ENCODE results near the gene ACTMAP.

DNA sequence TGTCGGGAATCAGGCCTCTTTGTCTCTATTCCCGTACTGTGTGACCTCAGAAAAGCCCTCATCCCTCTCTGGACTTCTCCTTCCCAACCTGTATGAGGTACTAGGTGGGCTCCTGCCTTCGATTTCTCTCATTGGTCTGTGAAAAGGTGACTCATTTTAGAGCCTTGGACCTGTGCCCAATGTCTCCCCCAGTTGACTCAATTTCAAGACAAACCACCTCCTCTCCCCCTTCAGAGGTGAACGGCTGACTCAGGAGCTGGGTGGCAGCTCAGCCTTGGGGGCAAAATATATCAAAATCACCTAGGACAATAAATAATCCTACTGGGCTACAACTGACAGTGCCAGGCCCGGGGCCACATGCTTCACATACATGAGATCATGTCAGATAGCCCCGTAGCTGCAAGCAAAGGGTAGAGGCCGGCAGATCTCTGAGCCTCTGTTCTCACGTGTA lies 34.2 kb downstream of the ACTMAP start:
- TF ChIP-seq, protein P1, sequence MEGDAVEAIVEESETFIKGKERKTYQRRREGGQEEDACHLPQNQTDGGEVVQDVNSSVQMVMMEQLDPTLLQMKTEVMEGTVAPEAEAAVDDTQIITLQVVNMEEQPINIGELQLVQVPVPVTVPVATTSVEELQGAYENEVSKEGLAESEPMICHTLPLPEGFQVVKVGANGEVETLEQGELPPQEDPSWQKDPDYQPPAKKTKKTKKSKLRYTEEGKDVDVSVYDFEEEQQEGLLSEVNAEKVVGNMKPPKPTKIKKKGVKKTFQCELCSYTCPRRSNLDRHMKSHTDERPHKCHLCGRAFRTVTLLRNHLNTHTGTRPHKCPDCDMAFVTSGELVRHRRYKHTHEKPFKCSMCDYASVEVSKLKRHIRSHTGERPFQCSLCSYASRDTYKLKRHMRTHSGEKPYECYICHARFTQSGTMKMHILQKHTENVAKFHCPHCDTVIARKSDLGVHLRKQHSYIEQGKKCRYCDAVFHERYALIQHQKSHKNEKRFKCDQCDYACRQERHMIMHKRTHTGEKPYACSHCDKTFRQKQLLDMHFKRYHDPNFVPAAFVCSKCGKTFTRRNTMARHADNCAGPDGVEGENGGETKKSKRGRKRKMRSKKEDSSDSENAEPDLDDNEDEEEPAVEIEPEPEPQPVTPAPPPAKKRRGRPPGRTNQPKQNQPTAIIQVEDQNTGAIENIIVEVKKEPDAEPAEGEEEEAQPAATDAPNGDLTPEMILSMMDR (IDR thresholded peaks at IDR 0.05), result no peak
- TF ChIP-seq CHD2 (IDR thresholded peaks at IDR 0.05; ENCODE audit: low read length, partially characterized antibody), result no peak
- TF ChIP-seq POLR2AphosphoS5 (IDR thresholded peaks at IDR 0.05; ENCODE audit: low read depth, low read length), result peak; percentile 69; the same call in 1 of the 2 replicates
- no peak for TF ChIP-seq GABPA (IDR thresholded peaks at IDR 0.05; ENCODE audit: low read depth)
- TF ChIP-seq, protein P2, sequence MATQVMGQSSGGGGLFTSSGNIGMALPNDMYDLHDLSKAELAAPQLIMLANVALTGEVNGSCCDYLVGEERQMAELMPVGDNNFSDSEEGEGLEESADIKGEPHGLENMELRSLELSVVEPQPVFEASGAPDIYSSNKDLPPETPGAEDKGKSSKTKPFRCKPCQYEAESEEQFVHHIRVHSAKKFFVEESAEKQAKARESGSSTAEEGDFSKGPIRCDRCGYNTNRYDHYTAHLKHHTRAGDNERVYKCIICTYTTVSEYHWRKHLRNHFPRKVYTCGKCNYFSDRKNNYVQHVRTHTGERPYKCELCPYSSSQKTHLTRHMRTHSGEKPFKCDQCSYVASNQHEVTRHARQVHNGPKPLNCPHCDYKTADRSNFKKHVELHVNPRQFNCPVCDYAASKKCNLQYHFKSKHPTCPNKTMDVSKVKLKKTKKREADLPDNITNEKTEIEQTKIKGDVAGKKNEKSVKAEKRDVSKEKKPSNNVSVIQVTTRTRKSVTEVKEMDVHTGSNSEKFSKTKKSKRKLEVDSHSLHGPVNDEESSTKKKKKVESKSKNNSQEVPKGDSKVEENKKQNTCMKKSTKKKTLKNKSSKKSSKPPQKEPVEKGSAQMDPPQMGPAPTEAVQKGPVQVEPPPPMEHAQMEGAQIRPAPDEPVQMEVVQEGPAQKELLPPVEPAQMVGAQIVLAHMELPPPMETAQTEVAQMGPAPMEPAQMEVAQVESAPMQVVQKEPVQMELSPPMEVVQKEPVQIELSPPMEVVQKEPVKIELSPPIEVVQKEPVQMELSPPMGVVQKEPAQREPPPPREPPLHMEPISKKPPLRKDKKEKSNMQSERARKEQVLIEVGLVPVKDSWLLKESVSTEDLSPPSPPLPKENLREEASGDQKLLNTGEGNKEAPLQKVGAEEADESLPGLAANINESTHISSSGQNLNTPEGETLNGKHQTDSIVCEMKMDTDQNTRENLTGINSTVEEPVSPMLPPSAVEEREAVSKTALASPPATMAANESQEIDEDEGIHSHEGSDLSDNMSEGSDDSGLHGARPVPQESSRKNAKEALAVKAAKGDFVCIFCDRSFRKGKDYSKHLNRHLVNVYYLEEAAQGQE (IDR thresholded peaks at IDR 0.05; ENCODE audit: low read depth, low read length), result no peak
- TF ChIP-seq EP300 (IDR thresholded peaks at IDR 0.05; ENCODE audit: borderline replicate concordance in 1 of 2, low read depth in 1 of 2, low read length in 1 of 2), result no peak
- no peak for TF ChIP-seq RCOR1 (IDR thresholded peaks at IDR 0.05; ENCODE audit: low read length)
- TF ChIP-seq NFIC (IDR thresholded peaks at IDR 0.05; ENCODE audit: borderline replicate concordance), result peak; percentile 68
- TF ChIP-seq, protein P3, sequence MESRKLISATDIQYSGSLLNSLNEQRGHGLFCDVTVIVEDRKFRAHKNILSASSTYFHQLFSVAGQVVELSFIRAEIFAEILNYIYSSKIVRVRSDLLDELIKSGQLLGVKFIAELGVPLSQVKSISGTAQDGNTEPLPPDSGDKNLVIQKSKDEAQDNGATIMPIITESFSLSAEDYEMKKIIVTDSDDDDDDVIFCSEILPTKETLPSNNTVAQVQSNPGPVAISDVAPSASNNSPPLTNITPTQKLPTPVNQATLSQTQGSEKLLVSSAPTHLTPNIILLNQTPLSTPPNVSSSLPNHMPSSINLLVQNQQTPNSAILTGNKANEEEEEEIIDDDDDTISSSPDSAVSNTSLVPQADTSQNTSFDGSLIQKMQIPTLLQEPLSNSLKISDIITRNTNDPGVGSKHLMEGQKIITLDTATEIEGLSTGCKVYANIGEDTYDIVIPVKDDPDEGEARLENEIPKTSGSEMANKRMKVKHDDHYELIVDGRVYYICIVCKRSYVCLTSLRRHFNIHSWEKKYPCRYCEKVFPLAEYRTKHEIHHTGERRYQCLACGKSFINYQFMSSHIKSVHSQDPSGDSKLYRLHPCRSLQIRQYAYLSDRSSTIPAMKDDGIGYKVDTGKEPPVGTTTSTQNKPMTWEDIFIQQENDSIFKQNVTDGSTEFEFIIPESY (IDR thresholded peaks at IDR 0.05; ENCODE audit: borderline replicate concordance, low read depth), result no peak
- TF ChIP-seq, protein P4, sequence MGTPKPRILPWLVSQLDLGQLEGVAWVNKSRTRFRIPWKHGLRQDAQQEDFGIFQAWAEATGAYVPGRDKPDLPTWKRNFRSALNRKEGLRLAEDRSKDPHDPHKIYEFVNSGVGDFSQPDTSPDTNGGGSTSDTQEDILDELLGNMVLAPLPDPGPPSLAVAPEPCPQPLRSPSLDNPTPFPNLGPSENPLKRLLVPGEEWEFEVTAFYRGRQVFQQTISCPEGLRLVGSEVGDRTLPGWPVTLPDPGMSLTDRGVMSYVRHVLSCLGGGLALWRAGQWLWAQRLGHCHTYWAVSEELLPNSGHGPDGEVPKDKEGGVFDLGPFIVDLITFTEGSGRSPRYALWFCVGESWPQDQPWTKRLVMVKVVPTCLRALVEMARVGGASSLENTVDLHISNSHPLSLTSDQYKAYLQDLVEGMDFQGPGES (IDR thresholded peaks at IDR 0.05; ENCODE audit: low read depth, low read length), result no peak

Measured in SK-N-SH (cell line).